Measurements from ENCODE around the gene MRPS25.
A peak's percentile ranks its signal among the peaks of the same experiment; 100 is the strongest.

Gene MRPS25

DNA sequence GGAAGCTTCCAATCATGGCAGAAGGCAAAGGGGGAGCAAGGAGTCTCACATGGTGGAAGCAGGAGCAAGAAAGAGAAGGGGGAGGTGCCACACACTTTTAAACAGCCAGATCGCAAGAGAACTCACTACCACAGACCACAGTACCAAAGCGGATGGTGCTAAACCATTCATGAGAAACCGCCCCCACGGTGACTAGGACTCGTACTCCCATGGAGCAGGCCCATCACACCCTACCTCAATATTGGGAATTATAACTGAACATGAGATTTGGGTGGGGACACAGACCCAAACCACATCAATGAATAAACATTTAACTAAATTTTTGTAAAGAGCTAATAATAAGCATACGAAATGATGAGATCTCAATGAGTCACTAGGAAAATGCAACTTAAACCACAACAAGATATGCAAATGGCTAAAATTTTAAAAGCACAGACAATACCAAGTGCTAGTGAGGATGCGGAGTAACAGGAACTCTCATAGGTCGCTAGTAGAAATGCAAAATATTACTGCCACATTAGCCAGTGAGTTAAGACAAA, 10.0 kb downstream of the MRPS25 start:
- Histone ChIP-seq H3K4me1 (ENCODE audit: insufficient read depth, insufficient read length) (peaks cover 10% of the 10 kb centered on the region), H3K9ac (ENCODE audit: insufficient read length, low read depth) (no peak overlapping the region), H3K4me3 (ENCODE audit: insufficient read length, low read depth) (no peak overlapping the region), H3K9me3 (ENCODE audit: insufficient read depth, low read length) (no peaks in the 10 kb centered on the region), H3K27me3 (ENCODE audit: insufficient read depth, insufficient read length) (no peaks in the 10 kb centered on the region), H3K36me3 (ENCODE audit: insufficient read depth, insufficient read length, low read length) (peaks cover 77% of the 10 kb centered on the region)
- TF ChIP-seq YY1 (IDR thresholded peaks at IDR 0.05; ENCODE audit: insufficient read depth, insufficient read length) (no peak), ZNF274 (IDR thresholded peaks at IDR 0.05; ENCODE audit: low read depth, low read length) (no peak), SUZ12 (IDR thresholded peaks at IDR 0.05; ENCODE audit: extremely low read depth, insufficient read depth, insufficient read length) (no peak)
- no peak for DNase-seq (ENCODE audit: low read depth, low spot score)

DNA sequence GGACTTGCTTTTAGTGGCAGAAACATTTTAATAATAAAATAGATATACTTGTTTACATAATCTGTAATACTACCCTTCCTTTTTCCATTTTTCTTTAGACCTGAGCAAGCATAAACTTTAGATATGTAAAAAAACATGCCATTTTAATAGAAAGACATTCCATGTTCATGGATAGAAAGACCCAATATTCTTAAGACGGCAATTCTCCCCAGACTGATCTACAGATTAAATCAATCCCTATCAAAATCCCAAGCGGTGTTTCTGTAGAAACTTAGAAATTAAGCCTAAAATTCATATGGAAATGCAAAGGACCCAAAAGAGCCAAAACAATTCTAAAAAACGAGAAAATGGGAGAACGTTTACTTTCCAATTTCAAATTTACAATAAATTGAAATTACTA, 11.6 kb downstream of the MRPS25 start:
- Histone ChIP-seq H3K27me3 (ENCODE audit: insufficient read depth, insufficient read length) (no peaks in the 10 kb centered on the region), H3K4me1 (ENCODE audit: insufficient read depth, insufficient read length) (peaks cover 10% of the 10 kb centered on the region), H3K36me3 (ENCODE audit: insufficient read depth, insufficient read length, low read length) (peaks cover 77% of the 10 kb centered on the region), H3K9me3 (ENCODE audit: insufficient read depth, low read length) (no peaks in the 10 kb centered on the region), H3K9ac (ENCODE audit: insufficient read length, low read depth) (no peak overlapping the region), H3K4me3 (ENCODE audit: insufficient read length, low read depth) (no peak overlapping the region)
- TF ChIP-seq ZNF274 (IDR thresholded peaks at IDR 0.05; ENCODE audit: low read depth, low read length) (no peak), SUZ12 (IDR thresholded peaks at IDR 0.05; ENCODE audit: extremely low read depth, insufficient read depth, insufficient read length) (no peak), YY1 (IDR thresholded peaks at IDR 0.05; ENCODE audit: insufficient read depth, insufficient read length) (no peak)
- no peak for DNase-seq (ENCODE audit: low read depth, low spot score)

DNA sequence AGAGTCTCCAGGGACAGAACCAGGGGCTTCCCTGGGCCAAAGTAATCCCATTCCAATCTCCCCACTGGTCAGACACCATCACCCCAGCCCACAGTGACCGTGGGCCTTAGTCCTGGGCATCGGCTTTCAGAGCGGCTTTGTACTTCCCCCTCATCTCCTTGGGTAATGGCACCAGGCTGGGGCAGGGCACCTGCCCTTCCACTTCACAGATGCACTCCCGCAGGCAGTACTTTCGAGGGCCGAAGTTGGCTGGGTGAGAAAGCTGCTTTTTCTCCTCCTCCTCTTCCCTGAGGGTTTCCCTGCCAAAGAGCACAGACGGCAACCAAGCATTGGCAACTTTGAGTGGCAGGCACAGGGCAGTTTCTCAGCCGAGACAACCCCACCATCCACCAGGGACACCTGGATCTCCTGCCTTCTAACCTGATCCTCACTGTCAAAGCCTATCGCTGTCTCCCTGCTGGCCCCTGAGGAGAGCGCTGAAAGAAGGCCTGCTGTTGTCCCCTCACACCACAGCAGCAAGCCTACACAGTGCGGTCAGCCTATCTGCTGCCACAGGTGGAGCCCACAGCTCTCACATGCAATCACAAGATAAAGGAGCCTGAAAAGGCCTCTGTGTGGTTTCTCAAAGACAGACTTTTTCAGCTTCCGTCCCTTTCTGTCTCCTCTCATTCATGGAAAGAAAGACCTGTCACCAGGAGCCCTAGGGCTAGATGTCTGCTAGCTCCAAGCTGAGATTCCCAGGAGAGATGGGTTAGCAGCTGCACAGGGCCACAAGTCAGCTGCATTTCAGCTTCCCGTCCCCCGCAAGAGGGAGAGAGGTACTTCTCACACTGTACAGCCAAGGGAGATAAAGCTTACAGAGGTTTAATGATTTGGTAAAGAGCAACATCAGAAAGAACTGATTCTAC, 12.5 kb downstream of the MRPS25 start:
- Histone ChIP-seq H3K4me1 (ENCODE audit: insufficient read depth, insufficient read length) (peaks cover 10% of the 10 kb centered on the region), H3K36me3 (ENCODE audit: insufficient read depth, insufficient read length, low read length) (peaks cover 78% of the 10 kb centered on the region), H3K27me3 (ENCODE audit: insufficient read depth, insufficient read length) (no peaks in the 10 kb centered on the region), H3K4me3 (ENCODE audit: insufficient read length, low read depth) (no peak overlapping the region), H3K9me3 (ENCODE audit: insufficient read depth, low read length) (no peaks in the 10 kb centered on the region), H3K9ac (ENCODE audit: insufficient read length, low read depth) (no peak overlapping the region)
- DNase-seq (ENCODE audit: low read depth, low spot score): no peak
- TF ChIP-seq SUZ12 (IDR thresholded peaks at IDR 0.05; ENCODE audit: extremely low read depth, insufficient read depth, insufficient read length) (no peak), YY1 (IDR thresholded peaks at IDR 0.05; ENCODE audit: insufficient read depth, insufficient read length) (no peak), ZNF274 (IDR thresholded peaks at IDR 0.05; ENCODE audit: low read depth, low read length) (no peak)

DNA sequence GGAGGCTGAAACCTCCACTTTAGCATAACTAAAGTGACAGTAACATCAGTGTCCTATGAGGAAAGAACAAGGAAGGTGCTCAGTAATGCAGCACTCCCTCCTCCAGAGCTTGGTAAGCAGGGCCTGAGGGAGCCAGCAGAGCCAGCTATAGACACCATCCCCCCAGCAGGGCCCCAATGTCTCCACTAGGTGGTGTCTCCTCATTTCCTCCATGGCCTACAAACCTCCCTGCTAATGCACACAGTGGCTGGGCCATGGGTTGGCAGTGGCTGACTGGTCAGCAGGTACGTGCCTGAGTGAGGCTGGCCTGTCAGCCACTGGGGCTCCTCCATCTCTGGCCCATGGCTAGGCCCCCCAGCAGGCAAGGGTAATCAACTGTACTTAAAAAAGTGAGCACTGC, 13.6 kb downstream of the MRPS25 start:
- TF ChIP-seq YY1 (IDR thresholded peaks at IDR 0.05; ENCODE audit: insufficient read depth, insufficient read length): no peak
- TF ChIP-seq ZNF274 (IDR thresholded peaks at IDR 0.05; ENCODE audit: low read depth, low read length): no peak
- no peak for TF ChIP-seq SUZ12 (IDR thresholded peaks at IDR 0.05; ENCODE audit: extremely low read depth, insufficient read depth, insufficient read length)
- peaks cover 78% of the 10 kb centered on the region for H3K36me3 ChIP-seq (ENCODE audit: insufficient read depth, insufficient read length, low read length)
- H3K27me3 ChIP-seq (ENCODE audit: insufficient read depth, insufficient read length): no peaks in the 10 kb centered on the region
- no peak overlapping the region for H3K4me3 ChIP-seq (ENCODE audit: insufficient read length, low read depth)
- H3K4me1 ChIP-seq (ENCODE audit: insufficient read depth, insufficient read length): peaks cover 7% of the 10 kb centered on the region
- H3K9ac ChIP-seq (ENCODE audit: insufficient read length, low read depth): no peak overlapping the region
- DNase-seq (ENCODE audit: low read depth, low spot score): peak; percentile 51
- no peaks in the 10 kb centered on the region for H3K9me3 ChIP-seq (ENCODE audit: insufficient read depth, low read length)

DNA sequence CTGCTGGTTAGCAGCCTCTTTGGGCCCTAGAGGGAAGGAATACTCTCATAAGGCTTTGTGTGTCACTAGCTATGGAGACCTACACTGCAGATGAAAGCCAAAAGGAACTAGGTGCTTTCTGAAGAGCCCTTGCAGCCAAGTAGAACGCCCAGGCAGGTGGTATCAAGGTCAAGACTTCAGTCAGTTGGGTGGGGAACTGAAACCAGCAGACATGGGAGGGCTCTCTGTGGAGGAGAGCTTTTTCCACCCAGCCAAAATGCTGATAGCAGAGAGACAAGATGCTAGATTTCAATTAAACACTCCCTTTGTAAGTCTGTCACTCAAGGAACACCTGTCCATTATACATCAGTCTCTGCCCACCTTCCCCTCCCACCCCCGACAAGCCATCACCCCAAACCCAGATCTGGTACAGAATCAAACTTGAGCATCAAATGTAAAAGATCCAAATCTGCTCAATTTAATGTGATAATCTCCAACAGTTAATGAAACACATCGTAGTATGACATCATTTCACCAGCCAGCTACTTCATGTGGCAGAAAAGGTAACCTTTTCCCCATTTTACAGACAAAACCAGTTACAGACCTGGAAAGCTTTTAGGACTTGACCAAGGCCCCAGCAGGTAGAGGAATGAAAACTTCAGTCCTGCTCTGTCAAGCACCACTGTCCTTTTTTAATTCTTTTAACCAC, 14.6 kb downstream of the MRPS25 start:
- Histone ChIP-seq H3K4me3 (ENCODE audit: insufficient read length, low read depth) (no peak overlapping the region), H3K4me1 (ENCODE audit: insufficient read depth, insufficient read length) (peaks cover 7% of the 10 kb centered on the region), H3K36me3 (ENCODE audit: insufficient read depth, insufficient read length, low read length) (peaks cover 82% of the 10 kb centered on the region), H3K9ac (ENCODE audit: insufficient read length, low read depth) (no peak overlapping the region), H3K9me3 (ENCODE audit: insufficient read depth, low read length) (no peaks in the 10 kb centered on the region), H3K27me3 (ENCODE audit: insufficient read depth, insufficient read length) (no peaks in the 10 kb centered on the region)
- TF ChIP-seq ZNF274 (IDR thresholded peaks at IDR 0.05; ENCODE audit: low read depth, low read length): no peak
- no peak for TF ChIP-seq SUZ12 (IDR thresholded peaks at IDR 0.05; ENCODE audit: extremely low read depth, insufficient read depth, insufficient read length)
- TF ChIP-seq YY1 (IDR thresholded peaks at IDR 0.05; ENCODE audit: insufficient read depth, insufficient read length): no peak
- DNase-seq (ENCODE audit: low read depth, low spot score): no peak

DNA sequence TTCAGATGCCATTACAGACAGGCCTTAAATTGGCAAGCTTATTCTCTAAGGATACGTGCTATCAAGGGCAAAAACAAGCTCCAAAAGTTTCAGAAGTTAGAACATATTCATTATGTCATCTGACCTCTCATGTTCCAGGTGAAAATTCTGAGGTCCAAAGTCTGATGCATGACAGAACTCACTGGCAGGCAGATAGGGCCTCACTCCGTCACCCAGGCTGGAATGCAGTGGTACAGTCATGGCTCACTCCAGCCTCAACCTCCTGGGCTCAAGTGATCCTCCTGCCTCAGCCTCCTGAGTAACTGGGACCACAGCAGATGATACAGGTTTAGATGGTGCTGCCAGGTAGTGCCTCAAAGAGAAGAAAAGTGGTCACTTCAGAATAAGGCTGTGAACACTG, 15.5 kb downstream of the MRPS25 start:
- no peak for DNase-seq (ENCODE audit: low read depth, low spot score)
- TF ChIP-seq SUZ12 (IDR thresholded peaks at IDR 0.05; ENCODE audit: extremely low read depth, insufficient read depth, insufficient read length) (no peak), YY1 (IDR thresholded peaks at IDR 0.05; ENCODE audit: insufficient read depth, insufficient read length) (no peak), ZNF274 (IDR thresholded peaks at IDR 0.05; ENCODE audit: low read depth, low read length) (no peak)
- H3K4me1 ChIP-seq (ENCODE audit: insufficient read depth, insufficient read length): peaks cover 7% of the 10 kb centered on the region
- H3K4me3 ChIP-seq (ENCODE audit: insufficient read length, low read depth): no peak overlapping the region
- H3K9me3 ChIP-seq (ENCODE audit: insufficient read depth, low read length): no peaks in the 10 kb centered on the region
- H3K36me3 ChIP-seq (ENCODE audit: insufficient read depth, insufficient read length, low read length): peaks cover 87% of the 10 kb centered on the region
- no peak overlapping the region for H3K9ac ChIP-seq (ENCODE audit: insufficient read length, low read depth)
- no peaks in the 10 kb centered on the region for H3K27me3 ChIP-seq (ENCODE audit: insufficient read depth, insufficient read length)

DNA sequence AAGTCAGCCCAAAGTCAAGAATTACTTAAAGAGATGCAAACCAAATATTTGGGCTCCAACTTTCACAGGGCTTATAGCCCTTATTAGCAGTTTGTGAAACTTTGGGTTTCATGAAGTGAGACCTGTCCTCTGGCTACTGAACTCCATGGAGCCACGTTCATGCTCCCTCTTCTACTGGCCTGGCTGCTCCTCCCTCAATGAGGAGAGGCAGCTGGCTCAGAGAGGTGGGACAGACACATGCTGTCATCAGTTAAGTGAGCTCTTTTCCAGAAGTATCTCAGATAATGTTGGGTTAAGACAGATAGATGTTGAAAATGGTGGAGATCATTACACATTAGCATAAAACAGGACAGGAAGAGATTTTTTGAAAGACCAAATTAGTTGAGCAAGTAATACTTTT, 19.4 kb downstream of the MRPS25 start:
- DNase-seq (ENCODE audit: low read depth, low spot score): no peak
- no peak overlapping the region for H3K9ac ChIP-seq (ENCODE audit: insufficient read length, low read depth)
- H3K27me3 ChIP-seq (ENCODE audit: insufficient read depth, insufficient read length): no peaks in the 10 kb centered on the region
- no peaks in the 10 kb centered on the region for H3K9me3 ChIP-seq (ENCODE audit: insufficient read depth, low read length)
- H3K4me1 ChIP-seq (ENCODE audit: insufficient read depth, insufficient read length): no peaks in the 10 kb centered on the region
- TF ChIP-seq SUZ12 (IDR thresholded peaks at IDR 0.05; ENCODE audit: extremely low read depth, insufficient read depth, insufficient read length) (no peak), YY1 (IDR thresholded peaks at IDR 0.05; ENCODE audit: insufficient read depth, insufficient read length) (no peak), ZNF274 (IDR thresholded peaks at IDR 0.05; ENCODE audit: low read depth, low read length) (no peak)
- peaks cover 98% of the 10 kb centered on the region for H3K36me3 ChIP-seq (ENCODE audit: insufficient read depth, insufficient read length, low read length)
- H3K4me3 ChIP-seq (ENCODE audit: insufficient read length, low read depth): no peak overlapping the region
